AG10803 (cell line): ENCODE results near the gene NAPSA.
A peak's percentile ranks its signal among the peaks of the same experiment; 100 is the strongest.
"Not testable (repeated sequence)": the region's sequence is repeated elsewhere in the genome, so short reads cannot be mapped to it uniquely, and the experiment has no call there.

ENCODE experiments used
- DNase-seq: peaks from one replicate; pipeline ENCODE4 v3.0.0; 2010; ENCODE audit warnings: low read depth
- H3K4me3 ChIP-seq: 2 replicates; pipeline ENCODE4 v1.5.1; 2011; ENCODE audit warnings: mild to moderate bottlenecking, low read length, control low read depth
- CTCF ChIP-seq: conservative IDR thresholded peaks from 2 replicates; pipeline ENCODE4 v1.5.1; 2011; ENCODE audit warnings: mild to moderate bottlenecking, low read length, control low read depth, inconsistent platforms

NAPSA gene

GRCh38 chr19:50357178-50358100 lies 8.0 kb downstream of the NAPSA start:
- H3K4me3 ChIP-seq: peak overlapping the region; percentile 56
- TF ChIP-seq CTCF: peak; percentile 75
- DNase-seq: peak; percentile 52

DNA sequence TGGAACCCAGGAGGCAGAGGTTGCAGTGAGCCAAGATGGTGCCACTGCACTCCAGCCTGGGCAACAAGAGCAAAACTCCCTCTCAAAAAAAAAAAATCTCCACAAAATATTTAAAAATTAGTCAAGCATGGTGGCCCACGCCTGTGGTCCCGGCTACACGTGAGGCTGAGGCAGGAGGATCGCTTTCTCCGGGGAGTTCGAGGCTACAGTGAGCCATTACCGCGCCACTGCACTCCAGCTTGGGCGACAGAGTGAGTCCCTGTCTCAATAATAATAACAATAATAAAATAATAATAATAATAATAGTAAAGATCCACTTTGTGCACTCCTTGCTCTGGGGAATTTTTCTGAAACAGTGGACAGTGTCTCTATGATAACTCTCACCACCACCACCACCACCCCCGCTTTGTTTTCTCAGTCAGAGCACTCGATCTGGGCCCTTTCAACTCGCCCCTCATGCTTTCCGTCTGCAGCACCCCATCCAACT lies 8.7 kb downstream of the NAPSA start:
- TF ChIP-seq CTCF: no peak
- H3K4me3 ChIP-seq: no peak overlapping the region
- no peak for DNase-seq

DNA sequence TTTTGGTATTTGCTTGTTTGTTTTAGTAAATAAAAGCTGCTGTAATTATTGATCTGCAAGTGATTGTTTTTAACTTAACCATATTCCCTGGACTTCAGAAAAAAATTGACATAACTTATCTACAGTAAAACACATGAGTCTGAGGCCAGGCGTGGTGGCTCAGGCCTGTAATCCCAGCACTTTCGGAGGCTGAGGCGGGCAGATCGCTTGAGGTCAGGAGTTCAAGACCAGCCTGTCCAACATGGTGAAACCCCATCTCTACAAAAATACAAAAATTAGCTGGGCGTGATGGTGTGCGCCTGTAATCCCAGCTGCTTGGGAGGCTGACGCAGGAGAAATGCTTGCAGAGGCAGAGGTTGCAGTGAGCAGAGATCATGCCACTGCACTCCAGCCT lies 12.0 kb downstream of the NAPSA start:
- not testable (repeated sequence) for H3K4me3 ChIP-seq, DNase-seq

- no peak overlapping the region for H3K4me3 ChIP-seq
- TF ChIP-seq CTCF: no peak
- DNase-seq: no peak
Measured at GRCh38 chr19:50352242-50352641, 13.2 kb downstream of the NAPSA start.

GRCh38 chr19:50349277-50350057 lies 16.0 kb downstream of the NAPSA start:
- no peak overlapping the region for H3K4me3 ChIP-seq
- TF ChIP-seq CTCF: no peak
- DNase-seq: no peak

DNA sequence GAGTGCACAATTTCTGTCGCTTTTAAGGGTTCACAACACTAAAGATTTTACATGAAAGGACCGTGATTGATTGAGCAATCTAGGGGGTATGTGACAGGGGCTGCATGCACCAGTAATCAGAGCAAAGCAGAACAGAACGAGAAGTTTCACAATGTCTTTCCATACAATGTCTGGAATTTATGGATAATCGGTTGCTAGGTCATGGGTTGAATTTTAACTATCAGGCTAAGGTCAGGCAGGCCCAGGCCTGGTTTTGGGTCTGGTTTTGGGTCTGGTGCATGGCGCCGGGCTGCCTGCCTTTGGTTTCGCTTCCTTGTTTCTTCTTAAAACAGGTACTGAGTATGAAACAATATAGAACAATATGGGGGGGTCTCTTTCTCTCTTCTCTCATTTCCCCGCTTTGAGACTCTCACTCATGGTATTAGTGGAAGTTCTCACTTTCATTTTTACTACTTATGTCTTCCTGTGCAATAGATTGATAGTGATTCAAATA lies 18.3 kb downstream of the NAPSA start:
- DNase-seq, H3K4me3 ChIP-seq: not testable (repeated sequence)

- DNase-seq: no peak
- TF ChIP-seq CTCF: no peak
- H3K4me3 ChIP-seq: no peak overlapping the region
Measured at GRCh38 chr19:50344661-50345318, 20.6 kb downstream of the NAPSA start.
